DND-41 (cell line): ENCODE data around the gene TLX3.

Experiments
- ATAC-seq: fragments of 200-7000 bp; cut with Tn5 transposase; 3 replicates; pipeline ENCODE4 v1.9.1; 2021; ENCODE audit warnings: low read depth; ENCODE audit not compliant: insufficient read depth
- DNase-seq: peaks from one replicate; pipeline ENCODE4 v3.0.0-alpha.2; 2020
- H2AFZ ChIP-seq: 2 replicates; pipeline ENCODE4 v1.6.0; 2012; ENCODE audit warnings: low read depth, low read length
- H3K27ac ChIP-seq: 2 replicates; pipeline ENCODE4 v1.5.1; 2012; ENCODE audit warnings: low read length, inconsistent platforms
- H3K27me3 ChIP-seq: fragments of 200-600 bp; sonication (generic); 2 replicates; pipeline ENCODE4 v1.6.0; 2012; ENCODE audit warnings: low read length, mild to moderate bottlenecking, inconsistent platforms; ENCODE audit not compliant: insufficient read depth, poor library complexity
- H3K36me3 ChIP-seq: 2 replicates; pipeline ENCODE4 v1.5.1; 2012; ENCODE audit warnings: low read length, inconsistent platforms; ENCODE audit not compliant: insufficient read depth
- H3K4me1 ChIP-seq: 2 replicates; pipeline ENCODE4 v1.5.1; 2012; ENCODE audit warnings: mild to moderate bottlenecking, low read length; ENCODE audit not compliant: insufficient read depth
- H3K4me2 ChIP-seq: 2 replicates; pipeline ENCODE4 v1.6.0; 2012; ENCODE audit warnings: mild to moderate bottlenecking, moderate library complexity, low read length, inconsistent platforms; ENCODE audit not compliant: insufficient read depth
- H3K4me3 ChIP-seq, 2 experiments: fragments of 200-600 bp in 1 of 2; shearing (Covaris generic) in 1 of 2; 2 replicates each; pipeline ENCODE4 v1.5.1; 2012 to 2016; ENCODE audit warnings: inconsistent platforms in 2 of 2, low read length in 2 of 2, mild to moderate bottlenecking in 2 of 2, low read depth in 1 of 2, moderate library complexity in 1 of 2
- H3K79me2 ChIP-seq: 2 replicates; pipeline ENCODE4 v1.6.0; 2012; ENCODE audit warnings: low read length, inconsistent platforms; ENCODE audit not compliant: insufficient read depth
- H3K9ac ChIP-seq: 2 replicates; pipeline ENCODE4 v1.6.0; 2012; ENCODE audit warnings: low read depth, mild to moderate bottlenecking, inconsistent platforms, low read length, moderate library complexity
- H3K9me3 ChIP-seq: 2 replicates; pipeline ENCODE4 v1.5.1; 2012; ENCODE audit warnings: low read length, moderate library complexity, mild to moderate bottlenecking, inconsistent platforms; ENCODE audit not compliant: insufficient read depth, severe bottlenecking
- H4K20me1 ChIP-seq: 2 replicates; pipeline ENCODE4 v1.6.0; 2012; ENCODE audit warnings: low read length; ENCODE audit not compliant: insufficient read depth
- CTCF ChIP-seq: IDR thresholded peaks from 2 replicates; pipeline ENCODE4 v1.5.1; 2012; ENCODE audit warnings: borderline replicate concordance, low read length, moderate library complexity, mild to moderate bottlenecking; ENCODE audit not compliant: poor library complexity, severe bottlenecking; ENCODE audit errors: extremely low read depth
- EZH2 ChIP-seq: IDR thresholded peaks from 3 replicates; pipeline ENCODE4 v1.6.1; 2012; ENCODE audit warnings: borderline replicate concordance, low read depth, mild to moderate bottlenecking, moderate library complexity, low read length, inconsistent platforms; ENCODE audit not compliant: severe bottlenecking

Gene TLX3

GRCh38 chr5:171308453-171309275 is at the start of gene TLX3:
TLX3 (plus strand) TSS chr5:171309248; CDS start chr5:171309366, 118 bp downstream.
- ATAC-seq = peak; percentile 62
- Histone ChIP-seq H3K9ac (peak within 1 kb of the TSS; percentile 98), H3K27me3 (no peaks in the 10 kb centered on the region), H3K36me3 (peaks cover 78% of the 10 kb centered on the region), H2AFZ (no peak within 1 kb of the TSS), H3K4me2 (peak within 1 kb of the TSS; percentile 69), H4K20me1 (peaks cover 64% of the 10 kb centered on the region), H3K79me2 (peaks cover 97% of the 10 kb centered on the region), H3K9me3 (peaks cover 2% of the 10 kb centered on the region), H3K4me1 (peaks cover 52% of the 10 kb centered on the region), H3K27ac (peak within 1 kb of the TSS; percentile 96), H3K4me3 (peak within 1 kb of the TSS; percentile 69 to 77; a peak in 3 of 4 replicates)
- TF ChIP-seq EZH2 = no peak
- TF ChIP-seq CTCF = no peak
- DNase-seq = peak; percentile 89

GRCh38 chr5:171261361-171261760 is 47.7 kb upstream of the TLX3 start:
- H3K27ac ChIP-seq = no peak overlapping the region
- no peak overlapping the region for H3K9ac ChIP-seq
- TF ChIP-seq EZH2 (no peak), CTCF (no peak)
- H3K9me3 ChIP-seq = no peaks in the 10 kb centered on the region
- H3K4me2 ChIP-seq = no peak overlapping the region
- no peak for DNase-seq
- peaks cover 35% of the 10 kb centered on the region for H3K4me1 ChIP-seq
- H3K79me2 ChIP-seq = no peaks in the 10 kb centered on the region
- no peak for ATAC-seq
- no peaks in the 10 kb centered on the region for H4K20me1 ChIP-seq
- no peaks in the 10 kb centered on the region for H3K27me3 ChIP-seq
- H2AFZ ChIP-seq = no peak overlapping the region
- H3K36me3 ChIP-seq = no peaks in the 10 kb centered on the region
- H3K4me3 ChIP-seq = no peak overlapping the region

GRCh38 chr5:171261904-171262303 is 47.1 kb upstream of the TLX3 start:
- H3K4me3 ChIP-seq = no peak overlapping the region
- H4K20me1 ChIP-seq = no peaks in the 10 kb centered on the region
- no peak overlapping the region for H3K4me2 ChIP-seq
- no peaks in the 10 kb centered on the region for H3K79me2 ChIP-seq
- DNase-seq (no peak), ATAC-seq (no peak)
- H2AFZ ChIP-seq = no peak overlapping the region
- H3K36me3 ChIP-seq = no peaks in the 10 kb centered on the region
- H3K9me3 ChIP-seq = no peaks in the 10 kb centered on the region
- H3K9ac ChIP-seq = no peak overlapping the region
- H3K27ac ChIP-seq = no peak overlapping the region
- no peaks in the 10 kb centered on the region for H3K27me3 ChIP-seq
- peaks cover 35% of the 10 kb centered on the region for H3K4me1 ChIP-seq
- TF ChIP-seq CTCF = no peak
- TF ChIP-seq EZH2 = no peak
